GM12875 (cell line): ENCODE data around the gene CTNND2.

ENCODE experiments used
- H3K4me3 ChIP-seq: one replicate; pipeline ENCODE4 v1.5.1; 2011; ENCODE audit warnings: low read depth, low read length, control low read depth
- CTCF ChIP-seq: IDR thresholded peaks from 2 replicates; pipeline ENCODE4 v1.5.1; 2011; ENCODE audit warnings: low read depth, mild to moderate bottlenecking, control low read depth, inconsistent platforms, low read length, moderate library complexity, borderline replicate concordance; ENCODE audit not compliant: insufficient read depth

The CTNND2 gene

GRCh38 chr5:11791792-11792191, 112.5 kb downstream of the CTNND2 start:
- H3K4me3 ChIP-seq = no peak overlapping the region

GRCh38 chr5:11790201-11790600, 114.0 kb downstream of the CTNND2 start:
- no peak for TF ChIP-seq CTCF
- H3K4me3 ChIP-seq = no peak overlapping the region

More at GRCh38 chr5:11791792-11792191, 112.5 kb downstream of the CTNND2 start:
- no peak for TF ChIP-seq CTCF

- no peak for TF ChIP-seq CTCF
- H3K4me3 ChIP-seq = no peak overlapping the region
Measured at GRCh38 chr5:11785771-11786352, 118.4 kb downstream of the CTNND2 start.

GRCh38 chr5:11780641-11781345, 123.5 kb downstream of the CTNND2 start:
- no peak for TF ChIP-seq CTCF

DNA sequence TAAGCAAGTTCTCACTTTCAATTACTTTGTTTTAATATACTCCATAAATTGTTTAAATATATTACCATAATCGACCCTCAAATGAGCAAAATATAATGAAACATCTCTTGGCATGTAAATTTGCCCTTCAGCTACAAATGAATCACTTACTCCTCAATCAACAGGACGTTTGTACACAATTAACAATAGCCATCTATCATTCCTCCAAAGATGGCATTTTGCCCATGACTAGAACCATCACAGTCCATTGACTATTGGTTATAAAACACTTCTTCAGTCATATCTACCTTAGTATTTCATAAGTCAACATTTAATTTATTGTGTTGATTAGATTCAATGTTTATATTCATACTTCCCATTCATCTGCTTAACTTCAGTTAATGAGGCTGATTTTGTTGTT, 127.2 kb downstream of the CTNND2 start:
- no peak overlapping the region for H3K4me3 ChIP-seq
- no peak for TF ChIP-seq CTCF

More at GRCh38 chr5:11780641-11781345, 123.5 kb downstream of the CTNND2 start:
- H3K4me3 ChIP-seq = no peak overlapping the region

DNA sequence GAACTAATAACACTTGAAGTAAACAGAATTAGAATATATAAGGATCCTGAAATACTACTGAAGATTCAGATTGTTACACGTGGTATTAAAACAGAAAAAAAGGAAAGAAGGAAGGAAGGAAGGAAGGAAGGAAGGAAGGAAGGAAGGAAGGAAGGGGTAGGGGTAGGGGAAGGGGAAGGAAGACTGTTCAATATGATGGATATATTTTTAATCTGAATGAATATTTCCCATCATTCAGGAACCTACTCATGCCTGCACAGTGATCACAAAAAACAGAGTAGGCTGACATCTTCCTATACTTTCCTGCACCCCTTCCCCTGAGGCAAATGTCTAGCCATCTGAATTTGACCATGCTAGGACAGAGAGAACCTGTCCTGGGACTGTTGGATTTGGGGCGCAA, 133.9 kb downstream of the CTNND2 start:
- TF ChIP-seq CTCF = no peak
- H3K4me3 ChIP-seq = no peak overlapping the region
